ENCODE results near the gene ALCAM. TPM values are rescaled to one million over a fixed set of nuclear protein-coding genes. Genes with fewer than 3 reads are reported as not detected.

The ALCAM gene
- polyA plus RNA-seq, 1 donor from 2014 or later: 94.7 TPM

DNA sequence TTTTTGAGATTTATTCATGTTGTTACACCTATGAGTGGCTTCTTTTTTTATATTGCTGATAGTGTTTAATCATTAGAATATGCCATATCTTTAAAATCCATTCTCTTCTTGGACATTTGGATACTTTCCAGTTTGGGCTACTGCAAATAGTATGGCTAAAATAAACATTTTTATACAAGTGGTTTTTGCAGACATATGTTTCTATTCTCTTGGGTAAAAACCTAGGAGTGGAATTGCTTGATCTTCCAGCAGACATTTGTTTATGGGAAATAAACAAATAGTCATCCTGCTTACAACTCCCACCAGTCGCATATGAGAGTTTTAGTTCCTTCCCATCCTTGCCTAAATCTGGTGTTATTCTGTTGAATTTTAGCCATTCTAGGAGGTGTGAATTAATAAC, 193.1 kb downstream of the ALCAM start:
- peaks cover 4% of the 10 kb centered on the region for H3K36me3 ChIP-seq (ENCODE audit: insufficient read depth, low read length)
- H3K79me2 ChIP-seq (replicated peaks; ENCODE audit: insufficient read depth, low read length): no peaks in the 10 kb centered on the region
- H3K9me3 ChIP-seq (ENCODE audit: low read length): no peaks in the 10 kb centered on the region
- H3K9ac ChIP-seq (ENCODE audit: low read length): no peak overlapping the region
- H3K27ac ChIP-seq (ENCODE audit: low read length): no peak overlapping the region
- H4K20me1 ChIP-seq (ENCODE audit: insufficient read depth): no peaks in the 10 kb centered on the region
- no peak overlapping the region for H2AFZ ChIP-seq (ENCODE audit: low read depth, low read length)
- no peak overlapping the region for H3K4me2 ChIP-seq (ENCODE audit: low read length)
- no peaks in the 10 kb centered on the region for H3F3A ChIP-seq (ENCODE audit: insufficient read depth, low read length, poor library complexity, severe bottlenecking)
- no peak overlapping the region for H3K4me3 ChIP-seq (ENCODE audit: low read length)
- no peaks in the 10 kb centered on the region for H3K27me3 ChIP-seq (ENCODE audit: insufficient read depth, low read depth, low read length)
- no peaks in the 10 kb centered on the region for H3K9me2 ChIP-seq (ENCODE audit: insufficient read depth, low read length)
- TF ChIP-seq EP300 (conservative IDR thresholded peaks at IDR 0.05; ENCODE audit: poor library complexity, severe bottlenecking) (no peak), SMC3 (conservative IDR thresholded peaks at IDR 0.05; ENCODE audit: poor library complexity) (no peak), TAF1 (IDR thresholded peaks at IDR 0.05; ENCODE audit: low read depth) (no peak), REST (IDR thresholded peaks at IDR 0.05; ENCODE audit: borderline replicate concordance) (no peak), POLR2AphosphoS5 (IDR thresholded peaks at IDR 0.05) (no peak), RAD21 (conservative IDR thresholded peaks at IDR 0.05) (no peak), MXI1 (conservative IDR thresholded peaks at IDR 0.05; ENCODE audit: poor library complexity, severe bottlenecking) (no peak), EZH2 (IDR thresholded peaks at IDR 0.05; ENCODE audit: borderline replicate concordance, insufficient read depth, low read length, poor library complexity, severe bottlenecking) (no peak)
- TF ChIP-seq, protein P1, sequence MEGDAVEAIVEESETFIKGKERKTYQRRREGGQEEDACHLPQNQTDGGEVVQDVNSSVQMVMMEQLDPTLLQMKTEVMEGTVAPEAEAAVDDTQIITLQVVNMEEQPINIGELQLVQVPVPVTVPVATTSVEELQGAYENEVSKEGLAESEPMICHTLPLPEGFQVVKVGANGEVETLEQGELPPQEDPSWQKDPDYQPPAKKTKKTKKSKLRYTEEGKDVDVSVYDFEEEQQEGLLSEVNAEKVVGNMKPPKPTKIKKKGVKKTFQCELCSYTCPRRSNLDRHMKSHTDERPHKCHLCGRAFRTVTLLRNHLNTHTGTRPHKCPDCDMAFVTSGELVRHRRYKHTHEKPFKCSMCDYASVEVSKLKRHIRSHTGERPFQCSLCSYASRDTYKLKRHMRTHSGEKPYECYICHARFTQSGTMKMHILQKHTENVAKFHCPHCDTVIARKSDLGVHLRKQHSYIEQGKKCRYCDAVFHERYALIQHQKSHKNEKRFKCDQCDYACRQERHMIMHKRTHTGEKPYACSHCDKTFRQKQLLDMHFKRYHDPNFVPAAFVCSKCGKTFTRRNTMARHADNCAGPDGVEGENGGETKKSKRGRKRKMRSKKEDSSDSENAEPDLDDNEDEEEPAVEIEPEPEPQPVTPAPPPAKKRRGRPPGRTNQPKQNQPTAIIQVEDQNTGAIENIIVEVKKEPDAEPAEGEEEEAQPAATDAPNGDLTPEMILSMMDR (IDR thresholded peaks at IDR 0.05; ENCODE audit: poor library complexity, severe bottlenecking): no peak

GRCh38 chr3:105561876-105562275, 195.2 kb downstream of the ALCAM start:
- no peaks in the 10 kb centered on the region for H4K20me1 ChIP-seq (ENCODE audit: insufficient read depth)
- H3K9me2 ChIP-seq (ENCODE audit: insufficient read depth, low read length): no peaks in the 10 kb centered on the region
- H3K4me2 ChIP-seq (ENCODE audit: low read length): no peak overlapping the region
- no peaks in the 10 kb centered on the region for H3K9me3 ChIP-seq (ENCODE audit: low read length)
- H3K27ac ChIP-seq (ENCODE audit: low read length): no peak overlapping the region
- H3K9ac ChIP-seq (ENCODE audit: low read length): no peak overlapping the region
- H3K36me3 ChIP-seq (ENCODE audit: insufficient read depth, low read length): peaks cover 4% of the 10 kb centered on the region
- no peak for TF ChIP-seq EZH2 (IDR thresholded peaks at IDR 0.05; ENCODE audit: borderline replicate concordance, insufficient read depth, low read length, poor library complexity, severe bottlenecking)
- no peak for TF ChIP-seq RAD21 (conservative IDR thresholded peaks at IDR 0.05)
- TF ChIP-seq TAF1 (IDR thresholded peaks at IDR 0.05; ENCODE audit: low read depth): no peak
- TF ChIP-seq MXI1 (conservative IDR thresholded peaks at IDR 0.05; ENCODE audit: poor library complexity, severe bottlenecking): no peak
- TF ChIP-seq, protein P1 (IDR thresholded peaks at IDR 0.05; ENCODE audit: poor library complexity, severe bottlenecking): no peak
- TF ChIP-seq SMC3 (conservative IDR thresholded peaks at IDR 0.05; ENCODE audit: poor library complexity): no peak
- no peak for TF ChIP-seq POLR2AphosphoS5 (IDR thresholded peaks at IDR 0.05)
- no peak for TF ChIP-seq EP300 (conservative IDR thresholded peaks at IDR 0.05; ENCODE audit: poor library complexity, severe bottlenecking)
- no peak for TF ChIP-seq REST (IDR thresholded peaks at IDR 0.05; ENCODE audit: borderline replicate concordance)
- H2AFZ ChIP-seq (ENCODE audit: low read depth, low read length): no peak overlapping the region
- no peak overlapping the region for H3K4me3 ChIP-seq (ENCODE audit: low read length)
- H3K79me2 ChIP-seq (replicated peaks; ENCODE audit: insufficient read depth, low read length): no peaks in the 10 kb centered on the region
- no peaks in the 10 kb centered on the region for H3F3A ChIP-seq (ENCODE audit: insufficient read depth, low read length, poor library complexity, severe bottlenecking)
- no peaks in the 10 kb centered on the region for H3K27me3 ChIP-seq (ENCODE audit: insufficient read depth, low read depth, low read length)

All from neural cell (in vitro differentiated cells).